ENCODE measurements around the gene OR6Y1. TPM values are rescaled to one million over a fixed set of nuclear protein-coding genes. Genes with fewer than 3 reads are reported as not detected.

OR6Y1 gene
- total RNA-seq, 1 donor from 2014 or later, result not detected

- no peak for TF ChIP-seq CTCF (conservative IDR thresholded peaks at IDR 0.05; ENCODE audit: low read depth, low read length)
Observed at GRCh38 chr1:158509471-158510156, 44.6 kb downstream of the OR6Y1 start.

GRCh38 chr1:158507511-158507910 lies 46.7 kb downstream of the OR6Y1 start:
- TF ChIP-seq CTCF (conservative IDR thresholded peaks at IDR 0.05; ENCODE audit: low read depth, low read length), result no peak
- no peak for DNase-seq (ENCODE audit: low read depth)
- no peak overlapping the region for H3K4me3 ChIP-seq (ENCODE audit: low read depth, low read length)

More at GRCh38 chr1:158509471-158510156, 44.6 kb downstream of the OR6Y1 start:
- H3K4me3 ChIP-seq (ENCODE audit: low read depth, low read length), result no peak overlapping the region
- no peak for DNase-seq (ENCODE audit: low read depth)

GRCh38 chr1:158506369-158506987 lies 47.7 kb downstream of the OR6Y1 start:
- TF ChIP-seq CTCF (conservative IDR thresholded peaks at IDR 0.05; ENCODE audit: low read depth, low read length), result peak; percentile 74
- no peak for DNase-seq (ENCODE audit: low read depth)
- no peak overlapping the region for H3K4me3 ChIP-seq (ENCODE audit: low read depth, low read length)

GRCh38 chr1:158496374-158496773 lies 57.8 kb downstream of the OR6Y1 start:
- H3K4me3 ChIP-seq (ENCODE audit: low read depth, low read length), result no peak overlapping the region
- peak; percentile 10 for DNase-seq (ENCODE audit: low read depth)
- peak; percentile 74 for TF ChIP-seq CTCF (conservative IDR thresholded peaks at IDR 0.05; ENCODE audit: low read depth, low read length)

- DNase-seq (ENCODE audit: low read depth), result no peak
- TF ChIP-seq CTCF (conservative IDR thresholded peaks at IDR 0.05; ENCODE audit: low read depth, low read length), result no peak
- H3K4me3 ChIP-seq (ENCODE audit: low read depth, low read length), result no peak overlapping the region
Observed at GRCh38 chr1:158494796-158495195, 59.4 kb downstream of the OR6Y1 start.

Other genes with a start within 250 kb of the OR6Y1 start
- not detected in 2 replicates for gene CD1B, start 222.9 kb downstream of the OR6Y1 start, total RNA-seq
- gene CD1E, start 200.5 kb downstream of the OR6Y1 start, total RNA-seq, result not detected in 2 replicates
- not detected in 2 replicates for gene OR10T2, start 154.9 kb downstream of the OR6Y1 start, total RNA-seq
- gene OR10K2, start 128.2 kb downstream of the OR6Y1 start, total RNA-seq, result not detected in 2 replicates
- not detected in 2 replicates for gene OR10K1, start 92.6 kb downstream of the OR6Y1 start, total RNA-seq
- not detected in 2 replicates for gene OR10R2, start 82.2 kb downstream of the OR6Y1 start, total RNA-seq
- not detected in 2 replicates for gene OR6P1, start 16.2 kb upstream of the OR6Y1 start, total RNA-seq
- gene OR10X1, start 25.5 kb upstream of the OR6Y1 start, total RNA-seq, result not detected in 2 replicates
- not detected in 2 replicates for gene OR10Z1, start 50.9 kb upstream of the OR6Y1 start, total RNA-seq
- gene SPTA1, start 132.3 kb upstream of the OR6Y1 start, total RNA-seq, result not detected in 2 replicates
- gene OR6K2, start 146.2 kb upstream of the OR6Y1 start, total RNA-seq, result not detected in 2 replicates
- not detected in 2 replicates for gene OR6K3, start 166.3 kb upstream of the OR6Y1 start, total RNA-seq
- gene OR6K6, start 200.3 kb upstream of the OR6Y1 start, total RNA-seq, result not detected in 2 replicates
- gene OR6N1, start 217.8 kb upstream of the OR6Y1 start, total RNA-seq, result not detected in 2 replicates
- not detected in 2 replicates for gene OR6N2, start 226.8 kb upstream of the OR6Y1 start, total RNA-seq